Loucy (cell line): ENCODE results near the gene IRF2BP1.
"Not testable (repeated sequence)": the region's sequence is repeated elsewhere in the genome, so short reads cannot be mapped to it uniquely, and the experiment has no call there.

Source experiments
- H2AFZ ChIP-seq: fragments of 200-600 bp; sonication (generic); 2 replicates; pipeline ENCODE4 v1.6.0; 2016; ENCODE audit warnings: antibody characterized with exemption, mild to moderate bottlenecking, low read length, moderate library complexity
- H3F3A ChIP-seq: fragments of 200-600 bp; 2 replicates; pipeline ENCODE4 v1.6.0; 2016; ENCODE audit warnings: antibody characterized with exemption, low read depth, mild to moderate bottlenecking
- H3K27me3 ChIP-seq: fragments of 200-600 bp; sonication (generic); 2 replicates; pipeline ENCODE4 v1.6.1; 2014; ENCODE audit warnings: low read length, mild to moderate bottlenecking; ENCODE audit not compliant: insufficient read depth, poor library complexity, severe bottlenecking
- H3K36me3 ChIP-seq: fragments of 200-600 bp; sonication (generic); 2 replicates; pipeline ENCODE4 v1.6.1; 2016; ENCODE audit warnings: low read length; ENCODE audit not compliant: insufficient read depth
- H3K4me1 ChIP-seq: fragments of 200-600 bp; sonication (generic); 2 replicates; pipeline ENCODE4 v1.5.1; 2014; ENCODE audit warnings: low read length, mild to moderate bottlenecking; ENCODE audit not compliant: insufficient read depth, poor library complexity, severe bottlenecking
- H3K4me2 ChIP-seq: fragments of 200-600 bp; sonication (generic); 2 replicates; pipeline ENCODE4 v1.6.0; 2014; ENCODE audit warnings: antibody characterized with exemption, low read length, low read depth, mild to moderate bottlenecking; ENCODE audit not compliant: poor library complexity, severe bottlenecking
- H3K4me3 ChIP-seq: fragments of 200-600 bp; sonication (generic); 2 replicates; pipeline ENCODE4 v1.5.1; 2014; ENCODE audit warnings: low read length, mild to moderate bottlenecking, mixed read lengths; ENCODE audit not compliant: poor library complexity, severe bottlenecking
- H3K79me2 ChIP-seq: fragments of 200-600 bp; sonication (generic); 2 replicates; pipeline ENCODE4 v1.6.1; 2014; ENCODE audit warnings: low read length; ENCODE audit not compliant: insufficient read depth
- H3K9ac ChIP-seq: fragments of 200-600 bp; sonication (generic); 2 replicates; pipeline ENCODE4 v1.6.0; 2014; ENCODE audit warnings: mild to moderate bottlenecking, low read depth, low read length, moderate library complexity; ENCODE audit not compliant: poor library complexity, severe bottlenecking
- H3K9me2 ChIP-seq: fragments of 200-600 bp; sonication (generic); replicated peaks from 2 replicates; pipeline ENCODE4 v1.6.1; 2016; ENCODE audit warnings: low read depth, low read length, mixed read lengths
- H3K9me3 ChIP-seq: fragments of 200-600 bp; sonication (generic); 2 replicates; pipeline ENCODE4 v1.6.1; 2014; ENCODE audit warnings: mild to moderate bottlenecking, antibody characterized with exemption, low read length, low read depth; ENCODE audit not compliant: insufficient read depth
- H4K20me1 ChIP-seq: fragments of 200-600 bp; sonication (generic); 2 replicates; pipeline ENCODE4 v1.6.0; 2014; ENCODE audit warnings: antibody characterized with exemption, low read length, mild to moderate bottlenecking; ENCODE audit not compliant: insufficient read depth, poor library complexity, severe bottlenecking
- CTCF ChIP-seq: fragments of 200-600 bp; sonication (generic); conservative IDR thresholded peaks from 2 replicates; pipeline ENCODE4 v1.5.1; 2014; ENCODE audit warnings: mild to moderate bottlenecking, antibody characterized with exemption, low read length
- EZH2phosphoT487 ChIP-seq: fragments of 200-600 bp; IDR thresholded peaks from 2 replicates; pipeline ENCODE4 v1.6.1; 2018; ENCODE audit warnings: antibody characterized with exemption, mild to moderate bottlenecking, moderate library complexity, borderline replicate concordance

The IRF2BP1 gene

GRCh38 chr19:45897261-45897812 is 11.4 kb upstream of the IRF2BP1 start:
- H3K27me3 ChIP-seq: no peaks in the 10 kb centered on the region
- H3K9ac ChIP-seq: no peak overlapping the region
- H2AFZ ChIP-seq: no peak overlapping the region
- no peaks in the 10 kb centered on the region; the same call in 1 of the 2 replicates for H3K36me3 ChIP-seq
- no peaks in the 10 kb centered on the region for H3F3A ChIP-seq
- H3K4me2 ChIP-seq: no peak overlapping the region
- H4K20me1 ChIP-seq: peaks cover 4% of the 10 kb centered on the region
- no peaks in the 10 kb centered on the region for H3K4me1 ChIP-seq
- no peaks in the 10 kb centered on the region for H3K9me2 ChIP-seq
- no peak overlapping the region for H3K4me3 ChIP-seq
- H3K9me3 ChIP-seq: no peaks in the 10 kb centered on the region
- TF ChIP-seq EZH2phosphoT487: no peak
- no peak for TF ChIP-seq CTCF
- peaks cover 27% of the 10 kb centered on the region for H3K79me2 ChIP-seq

GRCh38 chr19:45895983-45896599 is 10.2 kb upstream of the IRF2BP1 start:
- H3K79me2 ChIP-seq: peaks cover 15% of the 10 kb centered on the region; the same call in 1 of the 2 replicates
- not testable (repeated sequence) for H3K4me3 ChIP-seq

GRCh38 chr19:45895519-45895972 is 9.6 kb upstream of the IRF2BP1 start:
- Histone ChIP-seq H3K79me2 (peaks cover 10% of the 10 kb centered on the region; the same call in 1 of the 2 replicates), H3K27me3 (no peaks in the 10 kb centered on the region), H3K4me1 (no peaks in the 10 kb centered on the region), H4K20me1 (peaks cover 4% of the 10 kb centered on the region), H3K36me3 (no peaks in the 10 kb centered on the region; the same call in 1 of the 2 replicates), H3F3A (no peaks in the 10 kb centered on the region), H3K4me3 (no peak overlapping the region), H3K9me3 (no peaks in the 10 kb centered on the region), H3K9me2 (no peaks in the 10 kb centered on the region), H3K4me2 (no peak overlapping the region), H3K9ac (no peak overlapping the region), H2AFZ (no peak overlapping the region)
- TF ChIP-seq EZH2phosphoT487 (no peak), CTCF (no peak)

More at GRCh38 chr19:45895983-45896599, 10.2 kb upstream of the IRF2BP1 start:
- not testable (repeated sequence) for H3K9me3 ChIP-seq, H3K27me3 ChIP-seq, H3K9me2 ChIP-seq, H2AFZ ChIP-seq, H3K4me1 ChIP-seq, H3K4me2 ChIP-seq, H3F3A ChIP-seq, H4K20me1 ChIP-seq, H3K36me3 ChIP-seq, H3K9ac ChIP-seq

GRCh38 chr19:45890877-45891276 is 4.9 kb upstream of the IRF2BP1 start:
- Histone ChIP-seq H3K9me3 (no peaks in the 10 kb centered on the region), H3K4me1 (peaks cover 6% of the 10 kb centered on the region), H3K4me3 (no peak overlapping the region), H3F3A (no peaks in the 10 kb centered on the region), H3K9me2 (no peaks in the 10 kb centered on the region), H3K9ac (no peak overlapping the region), H2AFZ (no peak overlapping the region), H3K79me2 (no peaks in the 10 kb centered on the region), H3K27me3 (no peaks in the 10 kb centered on the region), H3K4me2 (no peak overlapping the region), H4K20me1 (no peaks in the 10 kb centered on the region), H3K36me3 (no peaks in the 10 kb centered on the region)
- TF ChIP-seq EZH2phosphoT487 (no peak), CTCF (no peak)
